Hepatocyte (in vitro differentiated cells): ENCODE data around the gene MRPL42. TPM values are rescaled to one million over a fixed set of nuclear protein-coding genes. Genes with fewer than 3 reads are reported as not detected.

Experiments
- DNase-seq: peaks from one replicate; pipeline ENCODE4 v3.0.0-alpha.2; 2016; ENCODE audit warnings: low spot score
- H2AFZ ChIP-seq: fragments of 200-600 bp; sonication (generic); 2 replicates; pipeline ENCODE4 v1.6.0; 2016; ENCODE audit warnings: antibody characterized with exemption, mild to moderate bottlenecking
- H3K27ac ChIP-seq: fragments of 200-600 bp; sonication (generic); 2 replicates; pipeline ENCODE4 v1.5.1; 2016; ENCODE audit warnings: mild to moderate bottlenecking
- H3K27me3 ChIP-seq: fragments of 200-600 bp; sonication (generic); 2 replicates; pipeline ENCODE4 v1.6.1; 2016
- H3K36me3 ChIP-seq: fragments of 200-600 bp; sonication (generic); replicated peaks from 2 replicates; pipeline ENCODE4 v1.5.1; 2016; ENCODE audit warnings: low read depth; ENCODE audit not compliant: insufficient read depth
- H3K4me1 ChIP-seq: fragments of 200-600 bp; sonication (generic); 2 replicates; pipeline ENCODE4 v1.5.1; 2016; ENCODE audit warnings: mild to moderate bottlenecking, moderate library complexity; ENCODE audit not compliant: insufficient read depth
- H3K4me2 ChIP-seq: fragments of 200-600 bp; sonication (generic); 2 replicates; pipeline ENCODE4 v1.6.0; 2016
- H3K4me3 ChIP-seq: fragments of 200-600 bp; sonication (generic); 2 replicates; pipeline ENCODE4 v1.5.1; 2016; ENCODE audit warnings: mild to moderate bottlenecking
- H3K79me2 ChIP-seq: fragments of 200-600 bp; sonication (generic); 2 replicates; pipeline ENCODE4 v1.6.0; 2017; ENCODE audit warnings: mild to moderate bottlenecking
- H3K9me2 ChIP-seq: fragments of 200-600 bp; sonication (generic); replicated peaks from 2 replicates; pipeline ENCODE4 v1.6.0; 2017; ENCODE audit warnings: mild to moderate bottlenecking; ENCODE audit not compliant: insufficient read depth
- H3K9me3 ChIP-seq: fragments of 200-600 bp; sonication (generic); 2 replicates; pipeline ENCODE4 v1.5.1; 2016; ENCODE audit warnings: low read depth, mild to moderate bottlenecking
- H4K20me1 ChIP-seq: fragments of 200-600 bp; sonication (generic); 2 replicates; pipeline ENCODE4 v1.6.0; 2016; ENCODE audit warnings: mild to moderate bottlenecking; ENCODE audit not compliant: insufficient read depth, poor library complexity, severe bottlenecking
- EZH2 ChIP-seq: fragments of 200-600 bp; sonication (generic); IDR thresholded peaks from 2 replicates; pipeline ENCODE4 v1.6.1; 2016; ENCODE audit warnings: antibody characterized with exemption, mild to moderate bottlenecking, borderline replicate concordance
- EZH2phosphoT487 ChIP-seq: fragments of 200-600 bp; sonication (generic); IDR thresholded peaks from one replicate; pipeline ENCODE4 v1.6.1; 2018; ENCODE audit warnings: antibody characterized with exemption, mild to moderate bottlenecking, low read depth, moderate library complexity; ENCODE audit not compliant: unreplicated experiment, severe bottlenecking
- WGBS: methylation state at CpG from one replicate; pipeline ENCODE4 v1.1.6; 2016; ENCODE audit warnings: low lambda C conversion rate; ENCODE audit errors: missing lambda C conversion rate; 5-methylcytosine and 5-hydroxymethylcytosine counted together
- polyA plus RNA-seq: library from polyadenylated mRNA; unstranded; fragments of >200 nt; fragmentation: Nextera tagmentation; extraction: Ambion mirVana; gene quantifications from 2 replicates; pipeline ENCODE4 v1.2.1, GENCODE V29; 2016
- total RNA-seq: library from RNA; depleted of rRNA; stranded (reverse); fragments of >200 nt; gene quantifications from 2 replicates; pipeline ENCODE4 v1.2.3, GENCODE V29; 2014
- TF ChIP-seq, protein P1 (sequence below): fragments of 200-600 bp; sonication (generic); IDR thresholded peaks from 2 replicates; pipeline ENCODE4 v1.5.1; 2016; ENCODE audit warnings: antibody characterized with exemption, mild to moderate bottlenecking; ENCODE audit not compliant: poor library complexity

MRPL42 gene
- total and polyA plus RNA-seq, 2 experiments from 2014 or later: 74.9 to 111 TPM

DNA sequence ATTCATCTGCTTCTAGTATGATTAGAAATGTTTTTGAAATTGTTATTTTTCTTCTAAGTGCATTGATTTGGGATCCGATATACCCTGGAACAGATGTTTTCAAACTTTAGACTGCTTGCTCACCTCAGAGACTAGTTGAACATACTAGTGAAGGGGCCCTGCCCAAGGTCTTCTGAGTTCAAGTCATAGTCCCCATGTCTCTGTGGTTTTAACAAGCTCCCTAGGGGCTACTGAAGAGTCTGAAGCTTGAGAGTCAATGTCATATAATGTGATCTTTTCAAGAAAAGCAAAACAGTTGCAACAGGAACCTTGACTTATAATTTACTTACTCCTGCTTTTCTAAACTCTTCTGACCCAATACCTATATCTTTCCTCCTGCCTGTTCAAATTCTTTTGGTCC, 18.0 kb upstream of the MRPL42 start:
- Histone ChIP-seq H3K4me2 (no peak overlapping the region), H3K27ac (no peak overlapping the region), H2AFZ (no peak overlapping the region), H4K20me1 (no peaks in the 10 kb centered on the region), H3K4me1 (peaks cover 7% of the 10 kb centered on the region), H3K9me3 (no peaks in the 10 kb centered on the region), H3K27me3 (no peaks in the 10 kb centered on the region), H3K4me3 (no peak overlapping the region), H3K9me2 (no peaks in the 10 kb centered on the region), H3K79me2 (no peaks in the 10 kb centered on the region), H3K36me3 (no peaks in the 10 kb centered on the region)
- WGBS: 97% methylated on average over 1 of the region's 1 CpG
- no peak for DNase-seq
- TF ChIP-seq EZH2phosphoT487: no peak
- TF ChIP-seq EZH2: no peak
- TF ChIP-seq, protein P1, sequence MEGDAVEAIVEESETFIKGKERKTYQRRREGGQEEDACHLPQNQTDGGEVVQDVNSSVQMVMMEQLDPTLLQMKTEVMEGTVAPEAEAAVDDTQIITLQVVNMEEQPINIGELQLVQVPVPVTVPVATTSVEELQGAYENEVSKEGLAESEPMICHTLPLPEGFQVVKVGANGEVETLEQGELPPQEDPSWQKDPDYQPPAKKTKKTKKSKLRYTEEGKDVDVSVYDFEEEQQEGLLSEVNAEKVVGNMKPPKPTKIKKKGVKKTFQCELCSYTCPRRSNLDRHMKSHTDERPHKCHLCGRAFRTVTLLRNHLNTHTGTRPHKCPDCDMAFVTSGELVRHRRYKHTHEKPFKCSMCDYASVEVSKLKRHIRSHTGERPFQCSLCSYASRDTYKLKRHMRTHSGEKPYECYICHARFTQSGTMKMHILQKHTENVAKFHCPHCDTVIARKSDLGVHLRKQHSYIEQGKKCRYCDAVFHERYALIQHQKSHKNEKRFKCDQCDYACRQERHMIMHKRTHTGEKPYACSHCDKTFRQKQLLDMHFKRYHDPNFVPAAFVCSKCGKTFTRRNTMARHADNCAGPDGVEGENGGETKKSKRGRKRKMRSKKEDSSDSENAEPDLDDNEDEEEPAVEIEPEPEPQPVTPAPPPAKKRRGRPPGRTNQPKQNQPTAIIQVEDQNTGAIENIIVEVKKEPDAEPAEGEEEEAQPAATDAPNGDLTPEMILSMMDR: no peak

DNA sequence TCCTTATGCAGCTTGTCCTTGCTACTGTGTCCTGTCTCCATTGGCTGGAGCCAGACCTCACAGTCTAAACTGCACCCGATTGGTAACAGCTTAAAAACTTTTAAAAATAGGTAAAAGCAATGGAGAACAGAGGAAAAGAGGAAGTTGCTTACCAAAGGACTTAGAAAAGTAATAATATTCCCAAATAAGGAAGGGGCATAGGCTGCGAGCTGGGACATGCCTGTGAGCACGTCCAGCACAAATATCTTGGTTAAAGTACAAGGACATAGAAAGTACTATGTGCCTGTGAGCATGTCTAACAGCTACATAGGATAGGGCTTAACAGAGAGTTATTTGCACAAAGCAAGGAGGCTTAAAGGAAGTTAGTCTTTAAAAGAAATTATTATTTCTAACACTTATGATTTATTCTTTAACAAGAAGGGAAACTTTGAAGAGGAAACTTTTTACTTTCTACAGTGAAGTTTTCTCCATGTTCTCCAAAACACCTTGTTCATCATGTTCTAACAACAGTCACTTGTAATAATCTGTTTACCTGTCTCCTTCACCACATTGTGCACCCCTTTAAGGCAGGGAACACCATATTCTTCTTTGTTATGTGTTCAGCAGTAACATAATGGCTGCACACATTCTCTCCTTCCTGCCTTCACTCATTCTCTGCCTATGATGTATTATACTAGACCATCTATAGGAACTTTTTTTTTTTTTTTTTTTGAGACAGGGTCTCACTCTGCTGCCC, 15.7 kb upstream of the MRPL42 start:
- peak overlapping the region; percentile 44 for H3K4me2 ChIP-seq
- no peak overlapping the region for H2AFZ ChIP-seq
- H3K27ac ChIP-seq: peak overlapping the region; percentile 69
- no peaks in the 10 kb centered on the region for H4K20me1 ChIP-seq
- H3K79me2 ChIP-seq: no peaks in the 10 kb centered on the region
- WGBS: 65% methylated on average over 3 of the region's 3 CpGs
- H3K9me2 ChIP-seq: no peaks in the 10 kb centered on the region
- DNase-seq: no peak
- H3K4me3 ChIP-seq: no peak overlapping the region
- H3K9me3 ChIP-seq: no peaks in the 10 kb centered on the region
- peaks cover 7% of the 10 kb centered on the region for H3K4me1 ChIP-seq
- TF ChIP-seq EZH2phosphoT487 (no peak), EZH2 (no peak)
- TF ChIP-seq, protein P1: no peak
- H3K27me3 ChIP-seq: no peaks in the 10 kb centered on the region
- no peaks in the 10 kb centered on the region for H3K36me3 ChIP-seq

DNA sequence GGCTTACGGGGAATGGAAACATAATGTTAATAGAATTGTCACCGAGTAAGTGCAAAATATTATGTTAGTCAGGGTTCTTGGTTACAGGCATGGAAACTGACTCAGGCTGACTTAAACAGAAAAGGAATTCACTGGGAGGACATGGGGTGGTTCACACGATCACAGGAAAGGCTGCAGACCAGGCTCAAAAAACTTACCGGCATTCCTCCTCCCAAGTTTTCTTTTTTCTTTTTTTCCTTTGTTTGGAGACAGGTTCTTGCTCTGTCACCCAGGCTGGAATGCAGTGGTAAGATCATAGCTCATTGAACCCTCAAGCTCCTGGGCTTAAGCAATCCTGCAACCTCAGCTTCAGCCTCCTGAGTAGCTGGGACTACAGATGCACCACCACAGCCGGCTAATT, 13.7 kb upstream of the MRPL42 start:
- H3K27ac ChIP-seq: no peak overlapping the region
- no peak overlapping the region for H2AFZ ChIP-seq
- no peak overlapping the region for H3K4me2 ChIP-seq

More for the DNA sequence above, 13.7 kb upstream of the MRPL42 start:
- no peak overlapping the region for H3K4me3 ChIP-seq
- H3K27me3 ChIP-seq: no peaks in the 10 kb centered on the region
- peaks cover 7% of the 10 kb centered on the region for H3K4me1 ChIP-seq
- 86% methylated on average over 5 of the region's 5 CpGs for WGBS
- H3K9me3 ChIP-seq: no peaks in the 10 kb centered on the region
- no peaks in the 10 kb centered on the region for H3K9me2 ChIP-seq
- H3K36me3 ChIP-seq: no peaks in the 10 kb centered on the region
- H3K79me2 ChIP-seq: no peaks in the 10 kb centered on the region
- no peak for DNase-seq
- TF ChIP-seq, protein P1: no peak
- TF ChIP-seq EZH2phosphoT487 (no peak), EZH2 (no peak)
- no peaks in the 10 kb centered on the region for H4K20me1 ChIP-seq
